SH-SY5Y (cell line): ENCODE results near the gene ADCYAP1R1.

Source experiments
- GATA2 ChIP-seq: IDR thresholded peaks from 2 replicates; pipeline ENCODE4 v1.6.1; 2011; ENCODE audit warnings: mild to moderate bottlenecking, low read depth, low read length
- GATA3 ChIP-seq: IDR thresholded peaks from 2 replicates; pipeline ENCODE4 v1.6.1; 2011; ENCODE audit warnings: low read depth, mild to moderate bottlenecking, low read length, moderate library complexity

- TF ChIP-seq GATA2: no peak
- TF ChIP-seq GATA3: no peak
These were observed 34.4 kb upstream of the ADCYAP1R1 start for GRCh38 chr7:31017721-31018120.
